GM12873 (cell line): ENCODE data around the gene EXOSC3.

Experiments
- TF ChIP-seq, protein P1 (sequence below): IDR thresholded peaks from 2 replicates; pipeline ENCODE4 v1.5.1; 2012; ENCODE audit warnings: low read depth, mild to moderate bottlenecking, moderate library complexity, low read length, control low read depth; ENCODE audit not compliant: insufficient read depth; ENCODE audit errors: missing control alignments

The EXOSC3 gene

GRCh38 chr9:37732086-37732741, 52.6 kb downstream of the EXOSC3 start:
- TF ChIP-seq, protein P1, sequence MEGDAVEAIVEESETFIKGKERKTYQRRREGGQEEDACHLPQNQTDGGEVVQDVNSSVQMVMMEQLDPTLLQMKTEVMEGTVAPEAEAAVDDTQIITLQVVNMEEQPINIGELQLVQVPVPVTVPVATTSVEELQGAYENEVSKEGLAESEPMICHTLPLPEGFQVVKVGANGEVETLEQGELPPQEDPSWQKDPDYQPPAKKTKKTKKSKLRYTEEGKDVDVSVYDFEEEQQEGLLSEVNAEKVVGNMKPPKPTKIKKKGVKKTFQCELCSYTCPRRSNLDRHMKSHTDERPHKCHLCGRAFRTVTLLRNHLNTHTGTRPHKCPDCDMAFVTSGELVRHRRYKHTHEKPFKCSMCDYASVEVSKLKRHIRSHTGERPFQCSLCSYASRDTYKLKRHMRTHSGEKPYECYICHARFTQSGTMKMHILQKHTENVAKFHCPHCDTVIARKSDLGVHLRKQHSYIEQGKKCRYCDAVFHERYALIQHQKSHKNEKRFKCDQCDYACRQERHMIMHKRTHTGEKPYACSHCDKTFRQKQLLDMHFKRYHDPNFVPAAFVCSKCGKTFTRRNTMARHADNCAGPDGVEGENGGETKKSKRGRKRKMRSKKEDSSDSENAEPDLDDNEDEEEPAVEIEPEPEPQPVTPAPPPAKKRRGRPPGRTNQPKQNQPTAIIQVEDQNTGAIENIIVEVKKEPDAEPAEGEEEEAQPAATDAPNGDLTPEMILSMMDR = no peak

DNA sequence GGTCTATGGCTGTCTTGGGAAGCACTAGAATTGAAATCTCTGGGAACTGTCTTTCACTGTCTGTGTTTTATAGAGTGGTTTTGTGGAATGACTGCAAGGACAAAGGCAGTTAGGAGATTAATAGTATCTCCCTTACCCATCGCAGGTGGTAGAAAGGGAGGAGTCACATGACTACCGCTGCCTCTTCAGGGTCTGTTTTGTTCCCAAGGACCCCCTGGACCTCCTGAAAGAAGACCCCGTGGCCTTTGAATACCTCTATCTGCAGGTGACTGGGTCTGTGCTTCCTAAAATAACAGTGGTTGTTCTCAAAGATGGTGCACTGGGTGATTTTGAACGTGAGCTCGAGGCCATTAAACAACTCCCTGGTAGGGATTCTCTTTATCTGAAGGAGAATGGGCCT, 54.0 kb downstream of the EXOSC3 start:
- TF ChIP-seq, protein P1 = no peak

- TF ChIP-seq, protein P1 = no peak
Measured at GRCh38 chr9:37730256-37730655, 54.6 kb downstream of the EXOSC3 start.
